Endothelial cell of umbilical vein (primary cell): ENCODE measurements around the gene PRDM16. TPM values are rescaled to one million over a fixed set of nuclear protein-coding genes. Genes with fewer than 3 reads are reported as not detected.

ENCODE experiments used
- BruUV-seq: library from RNA; stranded (reverse); fragments of 400-500 nt; replicated peaks from 2 replicates; lab custom pipeline; 2021; lab: Mats Ljungman, UMichigan
- CTCF ChIA-PET: fragments of 300-600, 350-600 bp; sonication (Branson Sonifier 250); formaldehyde crosslinking; loops from one replicate; lab custom pipeline; 2021; ENCODE audit warnings: antibody characterized with exemption, inconsistent platforms; lab: Charles Lee
- POLR2A ChIA-PET: fragments of 300-600, 350-600 bp; sonication (Branson Sonifier 250); formaldehyde crosslinking; loops from one replicate; lab custom pipeline; 2021; ENCODE audit warnings: antibody characterized with exemption, inconsistent platforms; lab: Charles Lee
- DNase-seq: peaks from one replicate; pipeline ENCODE4 v3.0.0-alpha.2; 2011; ENCODE audit warnings: low read depth, low spot score
- FAIRE-seq: peaks from 2 replicates; lab custom pipeline; 2011; peaks lifted over from hg19 to GRCh38; lab: Jason Lieb, UNC
- H2AFZ ChIP-seq: 2 replicates; pipeline ENCODE4 v1.6.0; 2012; ENCODE audit warnings: low read depth, low read length, control low read depth, inconsistent platforms
- H3K27ac ChIP-seq: 2 replicates; pipeline ENCODE4 v1.5.1; 2011; ENCODE audit warnings: low read depth, mild to moderate bottlenecking, control low read depth, low read length, moderate library complexity; ENCODE audit not compliant: insufficient read depth
- H3K27me3 ChIP-seq, 2 experiments: 2 replicates each; pipeline versions ENCODE4 v1.6.0 to v1.6.1; 2011; ENCODE audit warnings: low read length in 2 of 2, mixed read lengths in 1 of 2; ENCODE audit not compliant: control insufficient read depth in 2 of 2, insufficient read depth in 2 of 2
- H3K36me3 ChIP-seq, 2 experiments: 2 replicates in 1 of 2; 3 replicates in 1 of 2; pipeline ENCODE4 v1.5.1; 2011; ENCODE audit warnings: low read length in 2 of 2, mild to moderate bottlenecking in 1 of 2, moderate library complexity in 1 of 2; ENCODE audit not compliant: control insufficient read depth in 2 of 2, insufficient read depth in 2 of 2; ENCODE audit errors: extremely low read depth in 1 of 2
- H3K4me1 ChIP-seq: 3 replicates; pipeline ENCODE4 v1.5.1; 2011; ENCODE audit warnings: mild to moderate bottlenecking, low read length; ENCODE audit not compliant: control insufficient read depth, insufficient read depth; ENCODE audit errors: extremely low read depth
- H3K4me2 ChIP-seq: 2 replicates; pipeline ENCODE4 v1.6.1; 2011; ENCODE audit warnings: low read length, control low read depth, mixed read lengths; ENCODE audit not compliant: insufficient read depth
- H3K4me3 ChIP-seq, 3 experiments: fragments of 200-600 bp in 1 of 3; sonication (generic), shearing (Covaris generic) in 1 of 3; replicated peaks in 1 of 3; 2 replicates each; pipeline ENCODE4 v1.5.1; 2011 to 2016; ENCODE audit warnings: control low read depth in 3 of 3, low read length in 3 of 3, mild to moderate bottlenecking in 2 of 3, inconsistent platforms in 1 of 3, low read depth in 1 of 3, moderate library complexity in 1 of 3; ENCODE audit not compliant: insufficient read depth in 1 of 3
- H3K79me2 ChIP-seq: 2 replicates; pipeline ENCODE4 v1.6.0; 2012; ENCODE audit warnings: low read length, inconsistent platforms; ENCODE audit not compliant: control insufficient read depth, insufficient read depth
- H3K9ac ChIP-seq: replicated peaks from 2 replicates; pipeline ENCODE3; 2011; ENCODE audit warnings: low read length, control low read depth; ENCODE audit not compliant: insufficient read depth; ENCODE audit errors: extremely low read depth
- H3K9me1 ChIP-seq: replicated peaks from 3 replicates; pipeline ENCODE4 v1.6.0; 2011; ENCODE audit warnings: mild to moderate bottlenecking, low read length; ENCODE audit not compliant: control insufficient read depth, insufficient read depth; ENCODE audit errors: extremely low read depth
- H3K9me3 ChIP-seq: replicated peaks from 2 replicates; pipeline ENCODE4 v1.5.1; 2012; ENCODE audit warnings: low read length, inconsistent platforms; ENCODE audit not compliant: control insufficient read depth, insufficient read depth
- H4K20me1 ChIP-seq: replicated peaks from 2 replicates; pipeline ENCODE3; 2011; ENCODE audit warnings: mild to moderate bottlenecking, low read length; ENCODE audit not compliant: control insufficient read depth, insufficient read depth; ENCODE audit errors: extremely low read depth
- CTCF ChIP-seq, 2 donors: IDR thresholded peaks; 1 replicate in 1 of 2; 2 replicates in 1 of 2; pipeline ENCODE4 v1.5.1; 2011; ENCODE audit warnings: low read length in 2 of 2, mild to moderate bottlenecking in 2 of 2, moderate library complexity in 2 of 2, control low read depth in 1 of 2, inconsistent platforms in 1 of 2, low read depth in 1 of 2; ENCODE audit not compliant: insufficient read depth in 1 of 2; ENCODE audit errors: extremely low read depth in 1 of 2
- EZH2 ChIP-seq: IDR thresholded peaks from 2 replicates; pipeline ENCODE4 v1.6.1; 2012; ENCODE audit warnings: borderline replicate concordance, low read depth, mild to moderate bottlenecking, moderate library complexity, low read length, inconsistent platforms; ENCODE audit not compliant: severe bottlenecking
- FOS ChIP-seq: IDR thresholded peaks from 2 replicates; pipeline ENCODE4 v1.6.1; 2011; ENCODE audit warnings: mild to moderate bottlenecking, low read length, moderate library complexity, borderline replicate concordance; ENCODE audit not compliant: insufficient read depth
- GATA2 ChIP-seq: IDR thresholded peaks from 2 replicates; pipeline ENCODE4 v1.7.0; 2011; ENCODE audit warnings: low read depth, mild to moderate bottlenecking, moderate library complexity, mixed read lengths, low read length; ENCODE audit not compliant: insufficient read length, insufficient read depth
- JUN ChIP-seq: IDR thresholded peaks from 2 replicates; pipeline ENCODE4 v1.6.1; 2011; ENCODE audit warnings: borderline replicate concordance, low read depth; ENCODE audit not compliant: insufficient read length, insufficient read depth
- MYC ChIP-seq: IDR thresholded peaks from one replicate; pipeline ENCODE4 v1.6.1; 2011; ENCODE audit warnings: mild to moderate bottlenecking, low read depth, low read length
- POLR2A ChIP-seq: IDR thresholded peaks from 2 replicates; pipeline ENCODE4 v1.6.1; 2012; ENCODE audit warnings: low read depth, mild to moderate bottlenecking, control low read depth, low read length
- POLR2AphosphoS5 ChIP-seq: IDR thresholded peaks from 2 replicates; pipeline ENCODE4 v1.6.1; 2012; ENCODE audit warnings: low read depth, mild to moderate bottlenecking, control low read depth, low read length, moderate library complexity; ENCODE audit not compliant: insufficient read depth
- dilution Hi-C: fragments of 300-500 bp; cut with MboI; formaldehyde crosslinking; loops from one replicate; pipeline ENCODE4 v1.15.0; 2019; ENCODE audit warnings: low sequenced_read_pairs; ENCODE audit not compliant: extremely low pct_ligation_motif_present
- intact Hi-C: fragments of 100-400 bp; cut with micrococcal nuclease; formaldehyde crosslinking; loops from one replicate; pipeline ENCODE4 v1.10.0; 2022
- polyA plus RNA-seq, 4 experiments: library from polyadenylated mRNA; depleted of rRNA in 3 of 4; stranded (reverse) in 3 of 4; unstranded in 1 of 4; fragments of >200 nt; gene quantifications; 2 replicates each; pipeline versions ENCODE4 v1.2.1 to v1.2.3, GENCODE V29; 2011 to 2012; ENCODE audit warnings: missing spikeins in 1 of 4
- total RNA-seq: library from RNA; stranded (reverse); gene quantifications from 2 replicates; pipeline ENCODE4 v1.2.3, GENCODE V29; 2021
- TF ChIP-seq, protein P1 (sequence below): IDR thresholded peaks from 2 replicates; pipeline ENCODE4 v1.6.1; 2011; ENCODE audit not compliant: insufficient read depth, insufficient read length

Gene PRDM16
- total and polyA plus RNA-seq, 2 donors (not counting 3 experiments of a cell fraction or from before 2014, with no cell fraction given): not detected

DNA sequence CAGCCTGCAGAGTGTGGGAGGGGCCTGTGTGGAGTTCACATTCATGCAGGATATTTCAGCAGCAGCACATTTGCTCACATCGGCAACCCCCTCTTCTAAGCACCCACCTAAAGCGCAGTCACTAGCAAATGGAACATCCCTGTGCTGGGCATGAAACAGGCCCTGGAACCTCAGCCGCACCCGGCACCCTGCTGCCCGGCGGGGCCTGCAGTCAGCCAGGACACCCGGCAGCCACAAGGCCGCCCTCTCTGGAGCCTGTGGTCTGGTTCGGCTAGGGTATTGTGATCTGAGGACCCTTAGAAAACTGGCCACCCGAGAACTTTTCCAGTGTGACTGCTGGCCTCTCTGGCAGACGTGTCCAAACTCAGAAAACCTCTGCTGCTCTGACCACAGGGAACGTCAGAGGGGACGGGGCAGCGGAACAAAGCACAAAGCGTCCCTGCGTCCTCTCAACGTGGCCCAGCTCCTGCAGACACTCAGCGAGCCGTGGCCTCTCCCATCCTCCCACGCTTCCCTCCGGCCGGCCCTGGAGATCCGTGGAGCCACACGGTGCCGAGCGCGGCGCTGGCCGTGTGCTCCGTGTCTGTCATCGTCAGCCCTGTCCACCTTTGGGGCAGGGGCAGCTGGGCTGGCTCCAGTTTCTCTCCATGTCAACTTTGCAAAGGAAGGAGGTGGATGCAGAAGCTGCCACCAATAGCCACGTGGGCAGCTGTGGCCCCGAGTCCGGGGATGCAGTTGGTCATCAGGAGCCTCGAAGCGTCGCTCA, 209.6 kb downstream of the PRDM16 start:
- ChIA-PET CTCF (no interaction called here), POLR2A (no interaction called here)
- dilution Hi-C loops: no loop called here
- Histone ChIP-seq H3K27ac (no peak overlapping the region), H3K4me3 (no peak overlapping the region), H3K27me3 (no peaks in the 10 kb centered on the region), H3K9me1 (no peaks in the 10 kb centered on the region), H3K79me2 (no peaks in the 10 kb centered on the region), H3K4me1 (no peaks in the 10 kb centered on the region), H4K20me1 (no peaks in the 10 kb centered on the region), H3K4me2 (no peak overlapping the region), H3K9ac (no peak overlapping the region), H2AFZ (no peak overlapping the region), H3K9me3 (no peaks in the 10 kb centered on the region), H3K36me3 (no peaks in the 10 kb centered on the region)
- intact Hi-C loops: no loop called here
- DNase-seq: no peak
- no peak for FAIRE-seq
- TF ChIP-seq GATA2: no peak
- TF ChIP-seq JUN: no peak
- no peak for TF ChIP-seq EZH2
- TF ChIP-seq MYC: no peak
- TF ChIP-seq, protein P1, sequence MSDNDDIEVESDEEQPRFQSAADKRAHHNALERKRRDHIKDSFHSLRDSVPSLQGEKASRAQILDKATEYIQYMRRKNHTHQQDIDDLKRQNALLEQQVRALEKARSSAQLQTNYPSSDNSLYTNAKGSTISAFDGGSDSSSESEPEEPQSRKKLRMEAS: no peak
- no peak for TF ChIP-seq POLR2AphosphoS5
- no peak for TF ChIP-seq POLR2A
- TF ChIP-seq CTCF (IDR thresholded peaks at IDR 0.05; ENCODE audit: extremely low read depth in 1 of 2, insufficient read depth in 1 of 2, low read depth in 1 of 2, low read length in 2 of 2): no peak
- TF ChIP-seq FOS: no peak
- no TSS peak for BruUV-seq
